Neural crest cell (in vitro differentiated cells): Measurements from ENCODE around the gene RUNDC1. TPM values are rescaled to one million over a fixed set of nuclear protein-coding genes. Genes with fewer than 3 reads are reported as not detected.

Experiments
- DNase-seq: peaks from one replicate; pipeline ENCODE4 v3.0.0; 2021; ENCODE audit warnings: low read depth, mixed read lengths, low spot score
- H3K27ac Mint-ChIP-seq: one replicate; pipeline ENCODE4 v1.8.0; 2021; ENCODE audit warnings: mild to moderate bottlenecking, mixed read lengths; ENCODE audit not compliant: unreplicated experiment
- H3K27me3 Mint-ChIP-seq: 2 replicates; pipeline ENCODE4 v1.8.0; 2021; ENCODE audit warnings: low read depth, mild to moderate bottlenecking, mixed read lengths
- H3K36me3 Mint-ChIP-seq: 2 replicates; pipeline ENCODE4 v1.8.0; 2021; ENCODE audit warnings: low read depth, mild to moderate bottlenecking, mixed read lengths
- H3K4me1 Mint-ChIP-seq: 2 replicates; pipeline ENCODE4 v1.8.0; 2021; ENCODE audit warnings: mixed read lengths
- H3K4me3 Mint-ChIP-seq: one replicate; pipeline ENCODE4 v1.8.0; 2021; ENCODE audit warnings: mild to moderate bottlenecking, mixed read lengths
- H3K9me3 Mint-ChIP-seq: 2 replicates; pipeline ENCODE4 v1.8.0; 2021; ENCODE audit warnings: mixed read lengths
- CTCF ChIP-seq: fragments of 200-600 bp; sonication (generic); conservative IDR thresholded peaks from 2 replicates; pipeline ENCODE4 v1.5.0; 2021; ENCODE audit warnings: antibody characterized with exemption, mild to moderate bottlenecking
- total RNA-seq: library from RNA; stranded (reverse); gene quantifications from 2 replicates; pipeline ENCODE4 v1.2.1, GENCODE V29; 2021

RUNDC1 gene
- total RNA-seq, 1 donor from 2014 or later: 16.5 TPM

GRCh38 chr17:43015579-43015978 is 35.2 kb downstream of the RUNDC1 start:
- peaks cover 2% of the 10 kb centered on the region for H3K36me3 Mint-ChIP-seq
- TF ChIP-seq CTCF: no peak
- peaks cover 49% of the 10 kb centered on the region for H3K4me1 Mint-ChIP-seq
- DNase-seq: no peak
- H3K4me3 Mint-ChIP-seq: no peak overlapping the region
- H3K27me3 Mint-ChIP-seq: no peaks in the 10 kb centered on the region
- no peaks in the 10 kb centered on the region for H3K9me3 Mint-ChIP-seq
- peak overlapping the region; percentile 94 for H3K27ac Mint-ChIP-seq

GRCh38 chr17:43016216-43016615 is 35.9 kb downstream of the RUNDC1 start:
- no peak for TF ChIP-seq CTCF
- DNase-seq: no peak
- Mint-ChIP-seq H3K36me3 (peaks cover 2% of the 10 kb centered on the region), H3K27ac (peak overlapping the region; percentile 43), H3K4me3 (no peak overlapping the region), H3K27me3 (no peaks in the 10 kb centered on the region), H3K9me3 (no peaks in the 10 kb centered on the region), H3K4me1 (peaks cover 51% of the 10 kb centered on the region)

GRCh38 chr17:43018008-43018853 is 37.9 kb downstream of the RUNDC1 start:
- Mint-ChIP-seq H3K36me3 (peaks cover 2% of the 10 kb centered on the region), H3K27ac (peak overlapping the region; percentile 37), H3K27me3 (no peaks in the 10 kb centered on the region), H3K4me1 (peaks cover 52% of the 10 kb centered on the region), H3K9me3 (no peaks in the 10 kb centered on the region), H3K4me3 (peak overlapping the region; percentile 68)
- TF ChIP-seq CTCF: no peak
- DNase-seq: peak; percentile 40

GRCh38 chr17:43018932-43019331 is 38.6 kb downstream of the RUNDC1 start:
- Mint-ChIP-seq H3K9me3 (no peaks in the 10 kb centered on the region), H3K4me3 (peak overlapping the region; percentile 68), H3K27ac (no peak overlapping the region), H3K36me3 (peaks cover 2% of the 10 kb centered on the region), H3K27me3 (no peaks in the 10 kb centered on the region), H3K4me1 (peaks cover 52% of the 10 kb centered on the region)
- DNase-seq: no peak
- TF ChIP-seq CTCF: no peak

GRCh38 chr17:43019418-43019817 is 39.1 kb downstream of the RUNDC1 start:
- DNase-seq: no peak
- Mint-ChIP-seq H3K27ac (no peak overlapping the region), H3K27me3 (peaks cover 2% of the 10 kb centered on the region), H3K9me3 (no peaks in the 10 kb centered on the region), H3K36me3 (peaks cover 2% of the 10 kb centered on the region), H3K4me3 (peak overlapping the region; percentile 91), H3K4me1 (peaks cover 56% of the 10 kb centered on the region)
- TF ChIP-seq CTCF: no peak
